ENCODE results near the gene OSTM1. TPM values are rescaled to one million over a fixed set of nuclear protein-coding genes. Genes with fewer than 3 reads are reported as not detected.
"Not testable (repeated sequence)": the region's sequence is repeated elsewhere in the genome, so short reads cannot be mapped to it uniquely, and the experiment has no call there.

Gene OSTM1
- total and polyA plus RNA-seq, 7 experiments from 2014 or later: 25.0 to 48.9 (median 31.3) TPM

- H3K4me1 Mint-ChIP-seq: no peaks in the 10 kb centered on the region
- H3K9me3 Mint-ChIP-seq: peaks cover 9 to 27% (median 19%) of the 10 kb centered on the region in 11 donors
- H3K4me3 Mint-ChIP-seq: no peak overlapping the region
- peaks cover 3 to 32% (median 28%) of the 10 kb centered on the region in 5 donors for H3K36me3 Mint-ChIP-seq
- H3K27ac Mint-ChIP-seq: no peak overlapping the region
- peaks cover 0 to 9% (median 8%) of the 10 kb centered on the region in 5 donors for H3K27me3 Mint-ChIP-seq
- DNase-seq: no peak
- peaks cover 0 to 7% (median 3%) of the 10 kb centered on the region in 3 experiments for H3K9me3 ChIP-seq (ENCODE audit: control insufficient read depth in 2 of 3, low read length in 3 of 3)
- H3K36me3 ChIP-seq (ENCODE audit: control insufficient read depth in 2 of 3, insufficient read depth in 3 of 3, low read length in 3 of 3): no peaks in the 10 kb centered on the region
- ChIA-PET POLR2A (no interaction called here), CTCF (interaction anchor here (0.6 kb wide), 1 partner anchor 36 kb away, joined by 3 read pairs; no protein-coding TSS in a partner anchor)
- H3K27me3 ChIP-seq (ENCODE audit: control insufficient read depth in 2 of 2, insufficient read depth in 2 of 2, low read length in 2 of 2): no peaks in the 10 kb centered on the region
- H3K4me3 ChIP-seq (ENCODE audit: low read length): no peak overlapping the region
- intact Hi-C loops (cut with micrococcal nuclease): no loop called here
- ATAC-seq: no peak
- no peaks in the 10 kb centered on the region for H3K4me1 ChIP-seq (ENCODE audit: control insufficient read depth in 2 of 2, insufficient read depth in 2 of 2, low read length in 2 of 2)
- no peak overlapping the region for H3K27ac ChIP-seq (ENCODE audit: low read depth, low read length)
These were observed 60.6 kb downstream of the OSTM1 start for GRCh38 chr6:108013787-108014439.

- CTCF ChIA-PET: no interaction called here
- peaks cover 0 to 5% (median 0%) of the 10 kb centered on the region in 5 donors for H3K27me3 Mint-ChIP-seq
These were observed 64.6 kb downstream of the OSTM1 start for GRCh38 chr6:108009894-108010293.

DNA sequence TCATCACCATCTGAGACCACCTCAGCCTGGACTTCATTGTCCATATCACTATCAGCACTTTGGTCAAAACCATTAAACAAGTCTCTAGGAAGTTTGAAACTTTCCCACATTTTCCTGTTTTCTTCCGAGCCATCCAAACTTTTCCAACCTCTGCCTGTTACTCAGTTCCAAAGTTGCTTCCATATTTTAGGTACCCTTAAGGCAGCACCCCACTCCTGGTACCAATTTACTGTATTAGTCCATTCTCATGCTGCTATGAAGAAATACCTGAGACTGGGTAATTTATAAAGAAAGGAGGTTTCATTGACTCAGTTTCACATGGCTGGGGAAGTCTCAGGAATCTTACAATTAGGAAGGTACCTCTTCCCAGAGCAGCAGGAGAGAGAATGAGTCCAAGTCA, 65.3 kb downstream of the OSTM1 start:
- H3K4me1 Mint-ChIP-seq; H3K27ac Mint-ChIP-seq; H3K9me3 ChIP-seq (ENCODE audit: control insufficient read depth in 2 of 3, low read length in 3 of 3); intact Hi-C loops (cut with micrococcal nuclease); H3K27me3 Mint-ChIP-seq; H3K27me3 ChIP-seq (ENCODE audit: control insufficient read depth in 2 of 2, insufficient read depth in 2 of 2, low read length in 2 of 2); CTCF ChIA-PET; H3K36me3 ChIP-seq (ENCODE audit: control insufficient read depth in 2 of 3, insufficient read depth in 3 of 3, low read length in 3 of 3); H3K4me1 ChIP-seq (ENCODE audit: control insufficient read depth in 2 of 2, insufficient read depth in 2 of 2, low read length in 2 of 2); H3K4me3 ChIP-seq (ENCODE audit: low read length); H3K4me3 Mint-ChIP-seq; DNase-seq; H3K27ac ChIP-seq (ENCODE audit: low read depth, low read length); ATAC-seq; POLR2A ChIA-PET: not testable (repeated sequence)
- peaks cover 8 to 30% (median 16%) of the 10 kb centered on the region in 11 donors for H3K9me3 Mint-ChIP-seq
- H3K36me3 Mint-ChIP-seq: peaks cover 3 to 29% (median 18%) of the 10 kb centered on the region in 5 donors

More at GRCh38 chr6:108009894-108010293, 64.6 kb downstream of the OSTM1 start:
- H3K27me3 ChIP-seq (ENCODE audit: control insufficient read depth in 2 of 2, insufficient read depth in 2 of 2, low read length in 2 of 2): no peaks in the 10 kb centered on the region
- Mint-ChIP-seq H3K4me1 (no peaks in the 10 kb centered on the region), H3K9me3 (peaks cover 10 to 32% (median 20%) of the 10 kb centered on the region in 11 donors), H3K27ac (no peak overlapping the region), H3K36me3 (peaks cover 3 to 29% (median 18%) of the 10 kb centered on the region in 5 donors), H3K4me3 (no peak overlapping the region)
- intact Hi-C loops (cut with micrococcal nuclease): no loop called here
- H3K36me3 ChIP-seq (ENCODE audit: control insufficient read depth in 2 of 3, insufficient read depth in 3 of 3, low read length in 3 of 3): no peaks in the 10 kb centered on the region
- DNase-seq (no peak), ATAC-seq (no peak)
- no peak overlapping the region for H3K27ac ChIP-seq (ENCODE audit: low read depth, low read length)
- POLR2A ChIA-PET: no interaction called here
- H3K4me1 ChIP-seq (ENCODE audit: control insufficient read depth in 2 of 2, insufficient read depth in 2 of 2, low read length in 2 of 2): no peaks in the 10 kb centered on the region
- H3K9me3 ChIP-seq (ENCODE audit: control insufficient read depth in 2 of 3, low read length in 3 of 3): peaks cover 0 to 7% (median 3%) of the 10 kb centered on the region in 3 experiments
- no peak overlapping the region for H3K4me3 ChIP-seq (ENCODE audit: low read length)

DNA sequence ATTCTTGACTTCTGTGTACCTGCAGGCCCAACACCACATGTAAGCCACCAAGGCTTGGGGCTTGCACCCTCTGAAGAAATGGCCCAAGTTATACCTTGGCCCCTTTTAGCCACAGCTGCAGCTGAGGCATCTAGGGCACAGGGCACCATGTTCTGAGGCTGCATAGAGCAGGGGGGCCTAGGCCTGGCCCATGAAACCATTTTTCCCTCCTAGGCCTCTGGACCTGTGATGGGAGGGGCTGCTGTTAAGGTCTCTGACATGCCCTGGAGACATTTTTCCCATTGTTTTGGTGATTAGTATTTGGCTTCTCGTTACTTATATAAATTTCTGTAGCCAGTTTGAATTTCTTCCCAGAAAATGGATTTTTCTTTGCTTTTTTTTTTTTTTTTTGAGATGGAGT, 66.2 kb downstream of the OSTM1 start:
- Mint-ChIP-seq H3K27ac (no peak overlapping the region), H3K4me1 (no peaks in the 10 kb centered on the region), H3K9me3 (peaks cover 8 to 26% (median 13%) of the 10 kb centered on the region in 11 donors), H3K4me3 (no peak overlapping the region), H3K36me3 (peaks cover 0 to 22% (median 16%) of the 10 kb centered on the region in 5 donors), H3K27me3 (peaks cover 0 to 2% (median 0%) of the 10 kb centered on the region in 5 donors)
- no peak for ATAC-seq
- Histone ChIP-seq H3K9me3 (ENCODE audit: control insufficient read depth in 2 of 3, low read length in 3 of 3) (peaks cover 0 to 7% (median 3%) of the 10 kb centered on the region in 3 experiments), H3K27me3 (ENCODE audit: control insufficient read depth in 2 of 2, insufficient read depth in 2 of 2, low read length in 2 of 2) (no peaks in the 10 kb centered on the region), H3K36me3 (ENCODE audit: control insufficient read depth in 2 of 3, insufficient read depth in 3 of 3, low read length in 3 of 3) (no peaks in the 10 kb centered on the region), H3K4me1 (ENCODE audit: control insufficient read depth in 2 of 2, insufficient read depth in 2 of 2, low read length in 2 of 2) (no peaks in the 10 kb centered on the region), H3K27ac (ENCODE audit: low read depth, low read length) (no peak overlapping the region), H3K4me3 (ENCODE audit: low read length) (no peak overlapping the region)
- DNase-seq: no peak
- ChIA-PET POLR2A (no interaction called here), CTCF (no interaction called here)
- intact Hi-C loops (cut with micrococcal nuclease): no loop called here

- no peaks in the 10 kb centered on the region for H3K4me1 Mint-ChIP-seq
- peaks cover 8 to 26% (median 14%) of the 10 kb centered on the region in 11 donors for H3K9me3 Mint-ChIP-seq
- ChIA-PET CTCF (interaction anchor here (1.1 kb wide), 1 partner anchor 11 kb away, joined by 4 read pairs; no protein-coding TSS in a partner anchor), POLR2A (no interaction called here)
- H3K4me3 Mint-ChIP-seq: no peak overlapping the region
- Histone ChIP-seq H3K4me3 (ENCODE audit: low read length) (no peak overlapping the region), H3K4me1 (ENCODE audit: control insufficient read depth in 2 of 2, insufficient read depth in 2 of 2, low read length in 2 of 2) (no peaks in the 10 kb centered on the region), H3K9me3 (ENCODE audit: control insufficient read depth in 2 of 3, low read length in 3 of 3) (peaks cover 0 to 7% (median 3%) of the 10 kb centered on the region in 3 experiments), H3K27me3 (ENCODE audit: control insufficient read depth in 2 of 2, insufficient read depth in 2 of 2, low read length in 2 of 2) (no peaks in the 10 kb centered on the region), H3K27ac (ENCODE audit: low read depth, low read length) (no peak overlapping the region), H3K36me3 (ENCODE audit: control insufficient read depth in 2 of 3, insufficient read depth in 3 of 3, low read length in 3 of 3) (no peaks in the 10 kb centered on the region)
- DNase-seq: no peak
- H3K27ac Mint-ChIP-seq: no peak overlapping the region
- H3K36me3 Mint-ChIP-seq: peaks cover 0 to 17% (median 11%) of the 10 kb centered on the region in 5 donors
- ATAC-seq: no peak
- H3K27me3 Mint-ChIP-seq: peaks cover 0 to 7% (median 0%) of the 10 kb centered on the region in 5 donors
- intact Hi-C loops (cut with micrococcal nuclease): no loop called here
These were observed 68.6 kb downstream of the OSTM1 start for GRCh38 chr6:108005961-108006360.

- intact Hi-C loops (cut with micrococcal nuclease): no loop called here
These were observed 69.7 kb downstream of the OSTM1 start for GRCh38 chr6:108004861-108005260.

More at GRCh38 chr6:108004861-108005260, 69.7 kb downstream of the OSTM1 start:
- Mint-ChIP-seq H3K4me3 (no peak overlapping the region), H3K27ac (no peak overlapping the region), H3K4me1 (no peaks in the 10 kb centered on the region), H3K9me3 (peaks cover 8 to 24% (median 12%) of the 10 kb centered on the region in 11 donors), H3K36me3 (peaks cover 0 to 15% (median 10%) of the 10 kb centered on the region in 5 donors), H3K27me3 (peaks cover 0 to 7% (median 0%) of the 10 kb centered on the region in 5 donors)
- Histone ChIP-seq H3K4me1 (ENCODE audit: control insufficient read depth in 2 of 2, insufficient read depth in 2 of 2, low read length in 2 of 2) (no peaks in the 10 kb centered on the region), H3K36me3 (ENCODE audit: control insufficient read depth in 2 of 3, insufficient read depth in 3 of 3, low read length in 3 of 3) (no peaks in the 10 kb centered on the region), H3K27ac (ENCODE audit: low read depth, low read length) (no peak overlapping the region), H3K4me3 (ENCODE audit: low read length) (no peak overlapping the region), H3K27me3 (ENCODE audit: control insufficient read depth in 2 of 2, insufficient read depth in 2 of 2, low read length in 2 of 2) (no peaks in the 10 kb centered on the region), H3K9me3 (ENCODE audit: control insufficient read depth in 2 of 3, low read length in 3 of 3) (peaks cover 0 to 7% (median 3%) of the 10 kb centered on the region in 3 experiments)
- no peak for ATAC-seq
- ChIA-PET CTCF (no interaction called here), POLR2A (no interaction called here)
- no peak for DNase-seq
